GM21423 (cell line): ENCODE results near the gene NREP.

Source experiments
- ATAC-seq: cut with Tn5 transposase; IDR thresholded peaks from one replicate; pipeline ENCODE4 v1.9.1; 2021; ENCODE audit warnings: mild to moderate bottlenecking, moderate library complexity; ENCODE audit not compliant: unreplicated experiment

NREP gene

DNA sequence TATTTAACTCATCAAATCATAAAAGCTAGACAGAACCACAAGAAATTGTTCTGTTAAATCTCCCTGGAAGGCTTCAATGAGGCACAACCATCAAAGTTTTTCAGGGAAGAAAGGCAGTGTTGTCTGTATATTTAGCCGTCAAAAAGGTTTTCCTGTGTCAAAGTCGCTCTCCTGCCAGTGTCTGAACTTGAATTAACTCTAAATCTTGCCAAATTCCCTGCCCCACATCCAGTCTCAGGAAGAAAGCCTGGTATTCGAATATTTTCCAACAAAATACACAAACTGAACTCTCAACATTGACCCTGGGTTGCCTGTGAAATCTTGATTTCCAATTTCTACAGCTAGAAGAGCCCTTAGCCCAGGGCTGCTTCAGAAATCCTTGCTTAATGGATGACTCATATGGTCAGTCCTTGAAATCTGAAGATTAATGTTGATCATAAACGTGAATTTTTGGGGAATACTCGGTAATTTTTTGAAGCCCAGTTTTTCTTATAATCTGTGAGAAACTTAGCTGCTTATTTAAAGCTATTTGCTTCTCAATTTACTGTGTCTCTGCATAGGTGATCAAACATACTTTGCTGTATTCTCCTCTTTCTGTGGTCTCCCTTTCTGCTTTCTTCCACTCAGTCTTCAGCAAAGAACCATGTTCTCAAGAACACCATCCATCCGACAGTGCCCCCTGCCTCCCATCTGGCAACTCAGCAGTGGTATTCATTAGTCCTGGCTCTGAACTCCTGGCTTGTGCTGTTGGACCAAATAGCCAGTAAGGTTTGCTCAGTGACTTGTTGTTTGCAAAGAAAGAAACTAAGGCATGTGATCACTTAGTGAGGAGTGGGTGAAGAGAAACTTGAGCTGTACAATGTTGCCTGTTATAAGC is 58.9 kb downstream of the NREP start:
- ATAC-seq = no peak

DNA sequence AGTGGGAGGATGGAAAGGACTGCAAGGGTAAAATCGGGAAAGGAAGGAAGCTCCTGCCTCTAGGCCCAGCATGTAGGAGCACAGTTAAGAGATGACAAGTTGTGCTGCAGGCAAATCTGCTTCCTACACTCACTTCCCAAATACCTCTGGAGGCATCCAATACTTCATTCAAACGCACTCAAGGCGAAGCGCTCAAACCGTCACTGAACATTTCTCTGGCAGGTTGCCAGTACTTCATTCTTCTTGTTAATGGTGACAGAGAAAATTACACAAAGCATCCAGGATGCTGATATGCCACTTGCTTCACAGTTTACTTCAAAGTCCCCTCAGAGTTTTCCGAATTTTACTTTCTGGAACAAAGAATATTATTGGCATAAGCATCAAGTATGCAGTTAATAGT is 59.8 kb downstream of the NREP start:
- no peak for ATAC-seq

- ATAC-seq = no peak
Observed at GRCh38 chr5:111695991-111696390, 61.0 kb downstream of the NREP start.

DNA sequence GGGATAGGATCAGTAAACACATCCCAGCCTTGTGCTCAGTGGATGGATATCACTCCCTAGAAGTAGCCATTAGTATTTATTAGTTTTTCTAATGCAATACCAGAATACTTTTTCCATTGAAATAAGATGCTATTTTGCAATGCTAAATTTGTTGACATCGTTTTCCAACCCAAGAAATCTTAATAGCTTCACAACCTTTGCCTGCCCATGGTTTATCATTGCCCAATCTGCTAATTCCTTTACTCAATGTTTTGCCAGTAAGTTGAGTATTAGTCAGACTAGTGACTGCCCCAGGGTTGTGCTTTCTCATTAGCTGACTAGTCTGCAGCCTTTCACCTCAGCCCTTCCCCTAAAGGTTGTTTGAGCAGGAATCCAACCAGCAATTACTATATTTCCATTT is 62.9 kb downstream of the NREP start:
- no peak for ATAC-seq

DNA sequence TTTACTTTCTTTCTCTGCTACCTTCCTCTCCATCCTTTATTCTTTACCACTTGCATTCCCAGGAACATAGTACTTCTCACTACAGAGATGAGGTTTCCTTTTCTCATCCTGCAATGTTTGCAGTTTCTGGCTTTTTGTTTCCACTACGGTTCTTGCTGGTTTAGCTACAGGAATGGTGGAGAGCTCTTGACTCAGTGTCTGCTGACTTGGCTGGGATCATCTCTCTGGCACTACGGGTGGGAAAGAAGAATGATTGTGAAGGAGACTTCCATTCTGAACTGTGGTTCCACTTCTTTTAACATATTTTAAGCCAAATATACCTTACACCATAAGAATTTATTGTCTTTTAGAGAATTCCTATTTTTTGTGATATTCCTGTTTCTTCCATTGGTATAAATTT is 65.1 kb downstream of the NREP start:
- ATAC-seq = no peak

DNA sequence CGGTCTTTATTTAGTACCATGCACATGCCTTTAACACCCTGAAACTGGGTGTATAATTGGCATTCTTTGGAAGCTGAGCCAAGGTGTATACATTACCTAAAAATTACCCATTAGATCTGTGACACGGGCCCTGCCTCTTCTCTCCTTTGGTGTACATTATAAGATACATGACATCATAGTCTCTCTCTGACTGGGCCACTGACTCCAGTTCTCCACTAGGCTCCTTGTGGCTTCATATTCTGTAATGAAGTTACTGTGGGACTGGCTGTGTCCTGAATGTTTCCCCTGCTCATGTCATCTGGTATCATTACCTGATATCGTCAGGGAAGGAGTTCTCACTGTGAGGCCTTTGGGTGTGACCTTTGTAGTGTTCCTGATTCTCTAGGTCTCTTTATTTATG is 65.5 kb downstream of the NREP start:
- no peak for ATAC-seq

- ATAC-seq = no peak
Observed at GRCh38 chr5:111689357-111689935, 67.5 kb downstream of the NREP start.

DNA sequence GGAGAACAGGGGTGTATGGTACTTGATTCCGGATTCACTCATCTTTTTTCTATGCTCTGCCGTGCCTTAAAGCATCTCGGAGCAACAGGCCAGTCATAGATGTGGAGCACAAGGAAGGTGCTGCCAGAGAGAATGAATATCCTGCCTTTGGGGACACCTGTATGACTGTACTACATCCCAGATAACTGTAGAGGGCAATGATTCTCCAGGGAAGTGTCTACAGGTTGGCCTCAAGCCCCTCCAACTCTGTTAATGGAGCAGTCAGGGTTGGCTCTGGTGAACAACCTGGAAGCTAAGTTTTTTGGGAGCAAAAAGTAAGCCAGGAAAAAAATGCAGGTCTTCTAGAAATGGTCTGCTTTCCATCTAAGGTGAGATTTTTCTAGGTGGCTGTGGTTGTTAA is 71.0 kb downstream of the NREP start:
- peak; percentile 59 for ATAC-seq

GRCh38 chr5:111682641-111683040 is 74.4 kb downstream of the NREP start:
- no peak for ATAC-seq

DNA sequence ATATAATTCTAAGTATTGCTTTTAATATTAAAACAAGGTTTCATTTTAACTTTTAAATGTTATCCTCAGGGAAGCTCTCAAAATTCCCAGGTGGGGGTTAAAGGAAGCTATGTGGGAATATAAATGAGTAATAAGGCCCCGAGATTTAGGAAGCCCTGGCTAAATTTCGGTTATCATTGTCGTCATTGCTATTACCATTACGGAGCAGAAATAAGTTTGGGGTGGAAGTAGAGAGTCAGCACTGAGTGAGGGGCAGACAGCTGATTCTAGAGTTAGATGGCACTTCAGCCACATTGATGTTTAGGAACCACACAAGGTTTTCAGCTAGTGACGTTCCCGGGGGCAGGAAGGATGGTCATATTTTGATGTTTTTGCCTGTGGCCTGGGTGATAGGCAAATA is 74.9 kb downstream of the NREP start:
- ATAC-seq = no peak

GRCh38 chr5:111681414-111682120 is 75.4 kb downstream of the NREP start:
- no peak for ATAC-seq

- ATAC-seq = no peak
Observed at GRCh38 chr5:111680737-111681413, 76.1 kb downstream of the NREP start.

DNA sequence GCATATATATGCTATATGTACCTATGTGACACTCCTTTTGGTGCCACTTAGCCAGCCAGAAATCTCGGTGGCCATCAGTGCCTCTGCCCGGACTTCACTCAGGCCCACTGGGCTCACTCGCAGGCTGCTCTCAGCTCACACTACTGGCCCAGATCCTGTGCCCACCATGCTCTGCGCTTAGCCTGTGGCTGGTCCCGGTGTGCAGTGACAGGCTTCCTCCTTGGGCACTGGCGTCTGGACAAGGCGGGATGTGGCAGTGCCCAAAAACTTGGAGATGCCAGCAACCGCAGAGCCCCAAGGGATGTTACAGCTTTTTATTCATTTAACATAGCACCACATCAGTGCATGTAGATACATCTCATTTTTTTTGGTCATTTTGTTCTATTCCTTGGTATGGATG is 77.4 kb downstream of the NREP start:
- no peak for ATAC-seq
